ENCODE data around the gene BABAM2. TPM values are rescaled to one million over a fixed set of nuclear protein-coding genes. Genes with fewer than 3 reads are reported as not detected.

BABAM2 gene
- total and polyA plus RNA-seq, 9 of the 15 experiments (the other 6 are each of a cell fraction or from before 2014, with no cell fraction given), result 10.9 to 37.4 (median 25.6) TPM

DNA sequence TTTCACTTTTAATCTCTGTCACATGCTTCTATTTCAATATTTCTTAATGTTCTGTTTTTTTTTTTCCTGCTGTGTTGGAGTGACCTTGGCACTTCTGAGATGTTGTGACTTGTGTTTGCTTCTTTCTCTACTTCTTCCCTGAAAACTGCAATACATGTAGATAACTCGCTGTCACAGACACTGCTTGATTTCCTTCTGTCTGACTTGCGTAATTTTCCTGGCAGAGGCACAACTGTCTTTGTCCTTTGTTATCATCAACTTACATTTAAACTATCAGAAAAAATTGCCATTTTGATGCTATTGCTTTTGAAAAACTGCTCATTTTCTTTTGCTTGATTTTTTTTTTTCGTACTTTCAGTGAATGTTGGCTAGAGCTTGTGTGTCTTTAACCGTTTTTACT, 69.0 kb downstream of the BABAM2 start:
- Histone ChIP-seq H3K9me3 (replicated peaks; ENCODE audit: control insufficient read depth, insufficient read depth, low read depth, low read length) (no peaks in the 10 kb centered on the region), H3K27me3 (ENCODE audit: control insufficient read depth in 2 of 2, insufficient read depth in 2 of 2, low read length in 2 of 2) (no peaks in the 10 kb centered on the region), H3K9ac (ENCODE audit: insufficient read depth in 1 of 2, low read depth in 2 of 2, low read length in 2 of 2) (no peak overlapping the region), H4K20me1 (replicated peaks; ENCODE audit: control insufficient read depth, insufficient read depth, low read length) (no peaks in the 10 kb centered on the region), H3K4me3 (no peak overlapping the region), H3K27ac (ENCODE audit: extremely low read depth, low read depth, low read length) (no peak overlapping the region), H3K4me1 (replicated peaks in 1 of 2; ENCODE audit: control insufficient read depth in 2 of 2, insufficient read depth in 2 of 2, low read length in 2 of 2) (no peaks in the 10 kb centered on the region; a peak in 1 of 5 replicates), H3K9me1 (ENCODE audit: control insufficient read depth, insufficient read depth, low read length) (no peaks in the 10 kb centered on the region), H3K79me2 (ENCODE audit: control insufficient read depth, insufficient read depth, low read length) (no peaks in the 10 kb centered on the region), H3K4me2 (ENCODE audit: insufficient read depth, low read length) (no peak overlapping the region), H2AFZ (ENCODE audit: low read depth, low read length) (no peak overlapping the region), H3K36me3 (ENCODE audit: control insufficient read depth, insufficient read depth, low read length) (no peaks in the 10 kb centered on the region)
- FAIRE-seq, result no peak
- CTCF ChIA-PET (ENCODE audit: low intra/inter-chr PET ratio), result no interaction called here
- intact Hi-C loops (cut with micrococcal nuclease) (no loop called here), in situ Hi-C loops (cut with MboI) (no loop called here)
- POLR2A ChIA-PET, result no interaction called here
- DNase-seq (ENCODE audit: extremely low read depth in 1 of 4, low spot score in 3 of 4), result peak in 1 of 4 experiments; percentile 18
- ATAC-seq, result no peak
- BruUV-seq (replicated peaks), result no TSS peak
- 5% methylated on average over 4 of the region's 4 CpGs for WGBS (ENCODE audit: insufficient coverage, low coverage, missing lambda C conversion rate)
- TF ChIP-seq, protein P1, sequence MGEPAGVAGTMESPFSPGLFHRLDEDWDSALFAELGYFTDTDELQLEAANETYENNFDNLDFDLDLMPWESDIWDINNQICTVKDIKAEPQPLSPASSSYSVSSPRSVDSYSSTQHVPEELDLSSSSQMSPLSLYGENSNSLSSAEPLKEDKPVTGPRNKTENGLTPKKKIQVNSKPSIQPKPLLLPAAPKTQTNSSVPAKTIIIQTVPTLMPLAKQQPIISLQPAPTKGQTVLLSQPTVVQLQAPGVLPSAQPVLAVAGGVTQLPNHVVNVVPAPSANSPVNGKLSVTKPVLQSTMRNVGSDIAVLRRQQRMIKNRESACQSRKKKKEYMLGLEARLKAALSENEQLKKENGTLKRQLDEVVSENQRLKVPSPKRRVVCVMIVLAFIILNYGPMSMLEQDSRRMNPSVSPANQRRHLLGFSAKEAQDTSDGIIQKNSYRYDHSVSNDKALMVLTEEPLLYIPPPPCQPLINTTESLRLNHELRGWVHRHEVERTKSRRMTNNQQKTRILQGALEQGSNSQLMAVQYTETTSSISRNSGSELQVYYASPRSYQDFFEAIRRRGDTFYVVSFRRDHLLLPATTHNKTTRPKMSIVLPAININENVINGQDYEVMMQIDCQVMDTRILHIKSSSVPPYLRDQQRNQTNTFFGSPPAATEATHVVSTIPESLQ (CRISPR knock-in tag; IDR thresholded peaks at IDR 0.05), result no peak
- no peak for TF ChIP-seq ZNF444 (CRISPR knock-in tag; IDR thresholded peaks at IDR 0.05)
- TF ChIP-seq JUNB (CRISPR knock-in tag; conservative IDR thresholded peaks at IDR 0.05), result no peak
- no peak for TF ChIP-seq KLF6 (CRISPR knock-in tag; IDR thresholded peaks at IDR 0.05; ENCODE audit: borderline replicate concordance)
- TF ChIP-seq, protein P2, sequence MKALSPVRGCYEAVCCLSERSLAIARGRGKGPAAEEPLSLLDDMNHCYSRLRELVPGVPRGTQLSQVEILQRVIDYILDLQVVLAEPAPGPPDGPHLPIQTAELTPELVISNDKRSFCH (CRISPR knock-in tag; IDR thresholded peaks at IDR 0.05), result no peak
- TF ChIP-seq, protein P2 (tag; IDR thresholded peaks at IDR 0.05), result no peak
- no peak for TF ChIP-seq MAFF (IDR thresholded peaks at IDR 0.05; ENCODE audit: low read length)
- no peak for TF ChIP-seq ZNF347 (CRISPR knock-in tag; IDR thresholded peaks at IDR 0.05; ENCODE audit: low read depth)
- no peak for TF ChIP-seq KLF1 (tag; IDR thresholded peaks at IDR 0.05)
- TF ChIP-seq, protein P3, sequence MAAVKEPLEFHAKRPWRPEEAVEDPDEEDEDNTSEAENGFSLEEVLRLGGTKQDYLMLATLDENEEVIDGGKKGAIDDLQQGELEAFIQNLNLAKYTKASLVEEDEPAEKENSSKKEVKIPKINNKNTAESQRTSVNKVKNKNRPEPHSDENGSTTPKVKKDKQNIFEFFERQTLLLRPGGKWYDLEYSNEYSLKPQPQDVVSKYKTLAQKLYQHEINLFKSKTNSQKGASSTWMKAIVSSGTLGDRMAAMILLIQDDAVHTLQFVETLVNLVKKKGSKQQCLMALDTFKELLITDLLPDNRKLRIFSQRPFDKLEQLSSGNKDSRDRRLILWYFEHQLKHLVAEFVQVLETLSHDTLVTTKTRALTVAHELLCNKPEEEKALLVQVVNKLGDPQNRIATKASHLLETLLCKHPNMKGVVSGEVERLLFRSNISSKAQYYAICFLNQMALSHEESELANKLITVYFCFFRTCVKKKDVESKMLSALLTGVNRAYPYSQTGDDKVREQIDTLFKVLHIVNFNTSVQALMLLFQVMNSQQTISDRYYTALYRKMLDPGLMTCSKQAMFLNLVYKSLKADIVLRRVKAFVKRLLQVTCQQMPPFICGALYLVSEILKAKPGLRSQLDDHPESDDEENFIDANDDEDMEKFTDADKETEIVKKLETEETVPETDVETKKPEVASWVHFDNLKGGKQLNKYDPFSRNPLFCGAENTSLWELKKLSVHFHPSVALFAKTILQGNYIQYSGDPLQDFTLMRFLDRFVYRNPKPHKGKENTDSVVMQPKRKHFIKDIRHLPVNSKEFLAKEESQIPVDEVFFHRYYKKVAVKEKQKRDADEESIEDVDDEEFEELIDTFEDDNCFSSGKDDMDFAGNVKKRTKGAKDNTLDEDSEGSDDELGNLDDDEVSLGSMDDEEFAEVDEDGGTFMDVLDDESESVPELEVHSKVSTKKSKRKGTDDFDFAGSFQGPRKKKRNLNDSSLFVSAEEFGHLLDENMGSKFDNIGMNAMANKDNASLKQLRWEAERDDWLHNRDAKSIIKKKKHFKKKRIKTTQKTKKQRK (IDR thresholded peaks at IDR 0.05; ENCODE audit: borderline replicate concordance, low read depth, low read length), result no peak
- TF ChIP-seq ZNF766 (CRISPR knock-in tag; conservative IDR thresholded peaks at IDR 0.05), result no peak
- TF ChIP-seq, protein P4, sequence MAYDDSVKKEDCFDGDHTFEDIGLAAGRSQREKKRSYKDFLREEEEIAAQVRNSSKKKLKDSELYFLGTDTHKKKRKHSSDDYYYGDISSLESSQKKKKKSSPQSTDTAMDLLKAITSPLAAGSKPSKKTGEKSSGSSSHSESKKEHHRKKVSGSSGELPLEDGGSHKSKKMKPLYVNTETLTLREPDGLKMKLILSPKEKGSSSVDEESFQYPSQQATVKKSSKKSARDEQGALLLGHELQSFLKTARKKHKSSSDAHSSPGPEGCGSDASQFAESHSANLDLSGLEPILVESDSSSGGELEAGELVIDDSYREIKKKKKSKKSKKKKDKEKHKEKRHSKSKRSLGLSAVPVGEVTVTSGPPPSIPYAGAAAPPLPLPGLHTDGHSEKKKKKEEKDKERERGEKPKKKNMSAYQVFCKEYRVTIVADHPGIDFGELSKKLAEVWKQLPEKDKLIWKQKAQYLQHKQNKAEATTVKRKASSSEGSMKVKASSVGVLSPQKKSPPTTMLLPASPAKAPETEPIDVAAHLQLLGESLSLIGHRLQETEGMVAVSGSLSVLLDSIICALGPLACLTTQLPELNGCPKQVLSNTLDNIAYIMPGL (CRISPR knock-in tag; IDR thresholded peaks at IDR 0.05), result no peak
- TF ChIP-seq SMAD2 (IDR thresholded peaks at IDR 0.05; ENCODE audit: low read depth, low read length), result no peak
- no peak for TF ChIP-seq SMAD4 (CRISPR knock-in tag; conservative IDR thresholded peaks at IDR 0.05)
- TF ChIP-seq SOX6 (IDR thresholded peaks at IDR 0.05), result peak; percentile 57
